Amygdala (tissue), 56 donors: Measurements from ENCODE around the gene KCNK18.
"Not testable (repeated sequence)": the region's sequence is repeated elsewhere in the genome, so short reads cannot be mapped to it uniquely, and the experiment has no call there.

Source experiments
- DNase-seq, 56 donors: peaks; one replicate each; lab custom pipeline; 2025; lab: John Stamatoyannopoulos, UW

Gene KCNK18

DNA sequence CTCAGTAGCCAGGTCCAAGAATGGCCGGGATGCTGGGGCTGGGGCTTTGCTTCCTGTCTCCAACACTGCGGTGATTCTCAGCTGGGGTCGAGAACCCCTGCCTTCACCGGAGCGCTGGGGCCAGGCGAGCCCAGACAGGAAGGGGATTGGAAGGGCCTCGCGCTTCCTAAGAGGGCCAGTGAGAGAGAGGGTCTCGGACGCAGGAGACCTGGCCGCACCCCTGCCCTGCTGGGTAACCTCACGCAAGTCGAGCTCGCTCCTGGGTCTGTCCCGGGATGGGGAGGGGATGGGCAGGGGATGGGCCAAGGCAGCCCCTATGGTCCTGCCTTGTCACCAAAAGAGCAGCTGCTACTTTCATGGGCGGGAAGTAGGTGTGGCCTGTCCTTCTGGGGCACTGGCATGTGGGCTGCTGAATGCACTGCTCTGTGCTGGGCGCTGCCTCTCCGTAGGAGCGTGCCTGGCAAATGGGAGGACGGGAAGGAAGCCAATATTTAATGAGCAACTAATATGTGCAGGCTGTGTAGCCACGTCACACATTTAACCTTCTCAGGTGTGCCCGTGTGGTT lies 20.0 kb downstream of the KCNK18 start:
- DNase-seq = no peak

DNA sequence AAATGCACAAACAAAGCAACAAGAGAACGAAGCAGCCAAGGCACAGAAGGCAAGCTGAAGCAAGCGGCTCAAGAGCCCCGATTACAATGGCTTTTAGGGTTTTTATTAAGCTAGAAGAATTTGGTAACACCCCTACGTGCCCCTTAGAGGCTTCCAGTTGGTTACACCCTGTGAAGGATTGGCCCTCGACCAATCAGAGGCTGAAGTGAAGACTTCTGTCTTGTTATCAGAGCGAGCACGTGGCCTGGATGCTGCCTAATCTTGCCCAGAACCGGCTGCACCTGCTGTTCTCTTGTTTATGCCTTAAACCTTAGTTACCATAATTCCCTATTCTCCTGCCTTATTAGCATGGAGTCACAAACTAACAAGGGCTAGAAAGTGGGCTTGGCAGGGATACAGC lies 21.4 kb downstream of the KCNK18 start:
- DNase-seq = no peak

DNA sequence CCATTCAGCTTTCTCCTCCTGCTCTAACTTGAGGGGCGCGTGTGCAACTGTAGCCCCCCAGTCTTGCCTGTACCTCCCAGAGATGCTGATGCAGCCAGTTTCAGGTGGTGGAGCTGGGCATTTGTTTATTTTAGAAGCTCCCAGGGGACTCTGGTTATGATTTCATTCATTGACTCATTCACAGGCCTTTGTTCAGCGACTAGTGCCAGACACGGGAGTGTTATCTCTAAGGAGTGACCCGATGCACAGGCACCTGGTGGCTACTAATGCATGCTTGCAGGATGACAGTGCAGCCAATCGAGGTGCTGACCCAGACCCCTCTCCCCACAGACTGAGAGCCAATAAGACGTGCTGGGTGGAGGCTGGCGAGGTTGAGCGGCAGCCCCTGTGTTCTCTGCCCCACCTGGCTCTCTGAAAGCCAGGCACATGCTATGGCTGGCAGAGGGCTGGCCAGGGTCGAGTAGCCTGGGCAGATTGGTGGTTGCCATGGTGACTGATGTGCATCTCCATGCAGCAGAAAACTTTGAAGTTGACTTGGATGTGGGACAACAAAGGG lies 23.9 kb downstream of the KCNK18 start:
- no peak for DNase-seq

DNA sequence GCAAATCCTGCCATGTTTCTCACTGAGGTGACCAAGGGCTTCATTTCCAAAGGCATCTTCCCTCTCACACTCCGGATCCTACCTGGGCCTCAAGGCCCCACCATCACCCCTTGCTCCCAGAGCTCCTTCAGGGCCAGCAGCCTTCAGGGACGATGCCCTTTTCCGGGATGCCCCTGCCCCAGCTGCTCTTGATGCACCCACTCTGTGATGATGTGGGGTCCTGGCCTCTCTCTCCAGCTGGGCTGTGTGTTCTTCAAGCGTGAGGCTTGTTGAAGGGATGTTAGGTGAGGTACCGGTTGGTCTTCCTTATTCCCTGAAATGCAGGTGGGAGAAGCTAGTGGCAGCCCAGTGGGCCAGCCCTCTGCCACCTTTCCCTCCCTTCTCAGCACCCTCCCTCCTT lies 25.3 kb downstream of the KCNK18 start:
- no peak for DNase-seq

DNA sequence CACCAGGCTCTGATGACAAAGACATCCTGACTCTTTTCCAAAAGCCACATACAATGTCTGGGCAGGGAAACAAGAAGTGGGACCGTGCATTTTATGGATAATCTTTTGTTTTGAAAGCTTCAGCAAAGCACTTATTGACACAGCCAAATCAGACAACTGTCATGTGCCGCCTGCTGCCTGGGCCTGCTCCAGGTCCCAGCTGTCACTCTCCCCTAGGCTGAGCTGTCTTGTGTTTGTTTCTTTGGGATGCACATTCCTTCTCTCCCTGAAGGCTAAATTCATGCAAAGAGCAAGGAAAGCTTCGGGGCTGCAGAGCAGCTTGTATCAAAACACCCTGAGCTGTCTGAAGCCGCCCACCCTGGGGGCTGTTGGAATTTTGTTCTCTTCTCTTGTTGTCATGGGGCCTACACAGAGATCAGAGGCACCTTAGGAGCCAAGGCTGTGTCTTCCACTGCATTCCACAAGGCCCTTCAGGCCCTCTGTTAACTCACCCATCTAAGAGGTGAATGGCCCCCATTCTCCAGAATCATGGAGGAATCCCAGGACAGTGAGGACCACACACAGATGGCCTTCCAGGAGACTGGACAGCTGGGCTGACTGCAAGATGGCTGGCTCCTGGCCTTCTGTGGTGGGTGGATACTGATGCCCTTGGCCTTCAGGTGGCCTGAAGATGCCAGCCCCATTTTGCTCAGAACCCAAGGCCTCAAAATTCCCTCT lies 25.8 kb downstream of the KCNK18 start:
- peak in 3 of 56 donors; percentile 3 to 7 (median 5) for DNase-seq

DNA sequence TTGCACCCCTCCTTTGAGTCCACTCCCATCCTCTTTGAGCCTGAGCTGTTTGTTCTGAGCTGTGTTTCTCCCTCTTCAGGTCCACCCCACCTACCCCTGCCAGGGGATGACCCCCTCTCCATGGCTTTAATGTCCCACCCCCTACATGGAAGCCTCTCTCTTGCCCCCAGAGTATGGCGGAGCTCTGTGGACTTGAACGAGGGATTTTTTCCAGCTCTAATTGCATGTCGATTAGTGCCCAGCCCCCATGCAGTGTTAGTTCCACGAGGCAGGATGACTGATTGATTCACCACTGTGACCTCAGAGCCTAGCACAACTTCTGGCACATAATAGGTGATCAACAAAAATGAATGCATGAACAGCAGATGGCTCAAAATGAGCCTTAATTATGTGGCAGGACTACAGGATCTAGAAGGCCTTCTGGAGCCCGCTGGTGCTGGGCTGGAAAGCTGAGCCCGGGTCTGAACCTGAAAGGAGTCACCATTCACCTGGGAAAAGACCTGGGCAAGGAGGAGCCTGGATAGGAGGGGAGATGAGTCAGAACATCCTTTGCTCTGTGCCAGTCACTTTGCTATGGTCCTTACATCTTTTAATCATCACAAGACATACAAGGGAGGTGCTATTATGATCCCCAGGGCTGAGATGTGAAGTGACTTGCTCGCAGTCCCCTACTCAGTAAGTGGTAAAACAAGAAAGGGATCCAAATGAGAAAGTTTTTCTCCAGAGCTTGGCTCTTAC lies 26.6 kb downstream of the KCNK18 start:
- no peak for DNase-seq

DNA sequence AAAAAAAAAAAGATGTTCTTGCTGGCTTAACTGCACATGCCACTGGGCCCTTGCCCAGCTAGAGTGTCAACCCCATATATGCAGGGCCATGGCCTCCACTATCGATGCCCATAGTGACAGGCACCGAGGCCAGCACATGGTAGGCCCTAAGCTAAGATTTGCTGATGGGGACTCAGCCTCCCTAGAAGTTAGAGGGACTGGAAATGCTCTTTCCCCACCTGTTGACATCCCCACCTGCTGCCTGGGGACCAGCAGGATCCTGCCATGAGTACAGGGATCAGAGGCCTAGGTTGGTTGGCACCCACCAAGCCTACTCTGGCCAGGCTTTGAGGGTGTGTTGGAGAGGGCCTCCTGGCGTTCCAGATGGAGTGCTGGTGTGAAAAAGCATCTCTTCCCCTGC lies 27.6 kb downstream of the KCNK18 start:
- no peak for DNase-seq

DNA sequence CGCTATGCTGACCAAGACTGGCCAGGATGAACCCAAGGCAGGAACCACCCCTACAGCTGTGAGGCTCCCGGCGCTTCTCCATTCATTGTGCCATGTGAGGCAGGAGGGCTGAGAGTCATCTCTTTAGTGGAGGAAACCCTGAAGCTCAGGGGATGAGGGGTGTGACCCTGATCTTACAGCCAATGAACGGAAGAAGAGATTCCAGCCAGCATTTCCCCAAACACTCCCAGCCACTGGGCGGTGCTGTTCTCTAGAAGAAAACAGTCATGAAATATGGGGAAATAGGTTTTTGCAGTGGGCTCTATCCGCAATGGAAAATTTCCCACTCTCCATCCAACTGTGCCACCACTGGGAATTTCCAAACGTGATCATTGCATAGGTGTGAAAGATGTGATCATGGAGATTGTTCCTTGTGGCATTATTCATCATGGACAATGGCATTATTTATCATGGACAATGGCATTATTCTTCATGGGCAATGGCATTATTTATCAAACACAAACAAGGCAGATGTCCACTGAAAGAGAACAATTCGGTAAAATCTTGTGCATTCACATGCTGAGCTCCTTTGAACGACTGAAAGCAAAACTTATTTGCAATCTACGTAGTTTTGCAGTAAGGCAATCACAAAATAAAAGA lies 29.6 kb downstream of the KCNK18 start:
- peak in 2 of 56 donors; percentile 1 to 6 for DNase-seq

DNA sequence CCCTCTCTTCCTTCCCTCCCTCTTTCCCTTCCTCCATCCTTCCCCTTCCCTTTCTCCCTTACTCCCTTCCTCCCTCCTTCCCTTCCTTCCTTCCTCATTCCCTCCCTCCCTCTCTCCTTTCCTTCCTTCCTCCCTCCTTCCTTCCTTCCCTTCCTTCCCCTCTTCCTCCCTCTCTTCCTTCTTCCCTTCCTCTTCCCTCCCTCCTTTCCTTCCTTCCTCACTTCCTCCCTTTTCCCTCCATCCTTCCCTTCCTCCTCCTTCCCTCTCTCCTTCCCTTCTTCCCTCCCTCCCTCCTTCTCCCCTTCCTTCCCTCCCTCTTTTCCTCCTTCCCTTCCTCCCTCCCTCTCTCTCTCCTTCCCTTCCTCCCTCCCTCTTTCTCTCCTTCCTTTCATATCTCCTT lies 30.9 kb downstream of the KCNK18 start:
- DNase-seq = no peak

DNA sequence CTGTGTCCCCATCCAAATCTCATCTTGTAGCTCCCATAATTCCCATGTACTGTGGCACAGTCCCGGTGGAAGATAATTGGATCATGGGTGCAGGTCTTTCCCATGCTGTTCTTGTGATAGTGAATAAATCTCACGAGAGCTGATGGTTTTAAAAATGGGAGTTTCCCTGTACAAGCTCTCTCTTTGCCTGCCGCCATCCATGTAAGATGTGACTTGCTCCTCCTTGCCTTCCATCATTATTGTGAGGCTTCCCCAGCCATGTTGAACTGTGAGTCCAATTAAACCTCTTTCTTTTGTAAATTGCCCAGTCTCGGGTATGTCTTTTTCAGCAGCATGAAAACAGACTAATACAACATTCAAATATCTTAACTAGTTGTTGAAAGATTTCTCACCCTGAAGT lies 32.8 kb downstream of the KCNK18 start:
- DNase-seq = not testable (repeated sequence)

DNA sequence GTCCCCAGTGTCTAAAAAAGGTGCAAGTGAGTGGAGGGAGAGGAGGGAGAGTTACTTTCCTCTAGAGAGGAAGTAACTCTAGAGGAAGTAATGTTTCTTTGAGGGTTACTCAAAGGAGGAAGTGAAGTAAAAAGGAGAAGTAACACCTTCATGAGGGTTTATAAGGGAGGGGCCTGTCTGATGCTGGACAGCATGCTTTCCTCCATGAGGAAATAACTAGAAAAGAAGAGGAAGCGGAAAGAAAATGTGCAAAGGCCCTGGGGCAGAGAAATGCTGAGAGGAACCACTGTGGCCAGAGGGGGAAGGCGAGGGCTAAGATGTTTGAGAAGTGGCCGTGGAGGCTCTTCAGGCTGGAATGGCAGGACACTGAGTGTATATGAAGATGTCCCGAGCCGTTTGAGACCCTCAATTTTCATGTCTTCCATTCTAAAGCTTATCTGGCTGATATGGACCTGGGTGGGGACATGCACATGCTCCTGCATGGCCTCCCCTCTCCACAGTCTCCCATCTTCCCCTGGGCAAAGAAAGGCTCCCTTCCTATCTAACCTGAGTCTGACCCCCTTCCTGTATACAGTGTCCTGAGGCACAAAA lies 40.2 kb downstream of the KCNK18 start:
- no peak for DNase-seq

DNA sequence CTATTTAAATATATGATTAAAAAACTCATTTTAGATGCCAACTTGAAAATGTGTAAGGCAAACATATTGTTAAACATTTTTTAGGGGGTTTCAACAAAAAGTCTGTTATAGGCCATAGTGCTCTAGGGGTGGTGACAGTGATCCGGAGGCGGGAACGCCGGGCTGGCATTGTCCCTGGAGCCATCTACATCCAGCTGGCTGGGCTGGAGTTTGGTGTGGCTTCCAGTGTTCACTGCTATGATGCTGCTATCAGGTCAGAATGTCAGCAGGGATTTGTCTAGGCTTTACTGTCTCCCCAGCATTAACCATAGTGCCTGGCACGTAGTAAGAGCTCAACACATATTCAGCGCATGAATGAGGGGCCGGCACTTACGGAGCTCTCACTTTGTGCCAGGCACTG lies 41.8 kb downstream of the KCNK18 start:
- no peak for DNase-seq

DNA sequence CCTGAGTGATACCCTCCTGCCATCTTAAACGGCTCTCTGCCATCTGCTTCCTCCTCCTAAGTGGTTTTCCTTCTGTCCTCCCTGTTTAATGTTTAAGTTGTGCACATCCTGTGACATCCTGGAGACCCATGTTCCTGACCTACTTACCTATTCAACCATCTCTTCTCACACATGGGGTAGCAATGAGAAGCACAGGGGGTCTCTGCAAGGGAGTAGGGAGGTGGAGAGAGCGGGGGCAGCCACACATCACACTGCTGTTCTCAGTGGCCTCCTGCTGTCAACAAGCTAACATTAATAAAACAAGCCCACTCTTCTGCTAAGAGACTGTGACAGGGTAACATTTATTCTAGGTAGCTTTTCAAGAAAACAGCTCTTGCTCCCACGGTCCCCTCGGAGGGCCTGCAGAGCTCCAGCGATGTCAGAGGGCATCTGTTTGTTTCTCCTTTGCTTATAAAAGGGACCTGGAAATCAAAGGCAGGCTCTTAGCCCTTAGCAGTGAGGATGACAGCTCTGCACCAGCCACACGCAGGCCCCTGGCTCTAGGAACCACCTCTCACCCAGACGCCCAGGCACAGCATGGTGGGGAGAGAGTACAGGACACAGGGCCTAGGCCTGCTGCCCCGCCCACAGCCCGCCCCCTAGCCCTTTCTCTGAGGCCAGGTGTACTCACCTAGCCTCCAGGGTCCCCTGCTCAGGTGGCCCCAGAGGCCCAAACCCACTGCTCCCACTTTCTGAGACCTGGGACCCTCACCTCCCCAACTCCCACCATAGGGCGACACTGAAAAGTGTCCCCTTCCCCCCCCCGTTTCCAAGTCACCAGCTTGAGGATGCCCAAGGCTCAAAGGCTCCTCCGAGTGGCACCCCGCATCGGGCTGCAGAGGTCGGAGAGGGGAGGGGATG lies 42.7 kb downstream of the KCNK18 start:
- DNase-seq = no peak

DNA sequence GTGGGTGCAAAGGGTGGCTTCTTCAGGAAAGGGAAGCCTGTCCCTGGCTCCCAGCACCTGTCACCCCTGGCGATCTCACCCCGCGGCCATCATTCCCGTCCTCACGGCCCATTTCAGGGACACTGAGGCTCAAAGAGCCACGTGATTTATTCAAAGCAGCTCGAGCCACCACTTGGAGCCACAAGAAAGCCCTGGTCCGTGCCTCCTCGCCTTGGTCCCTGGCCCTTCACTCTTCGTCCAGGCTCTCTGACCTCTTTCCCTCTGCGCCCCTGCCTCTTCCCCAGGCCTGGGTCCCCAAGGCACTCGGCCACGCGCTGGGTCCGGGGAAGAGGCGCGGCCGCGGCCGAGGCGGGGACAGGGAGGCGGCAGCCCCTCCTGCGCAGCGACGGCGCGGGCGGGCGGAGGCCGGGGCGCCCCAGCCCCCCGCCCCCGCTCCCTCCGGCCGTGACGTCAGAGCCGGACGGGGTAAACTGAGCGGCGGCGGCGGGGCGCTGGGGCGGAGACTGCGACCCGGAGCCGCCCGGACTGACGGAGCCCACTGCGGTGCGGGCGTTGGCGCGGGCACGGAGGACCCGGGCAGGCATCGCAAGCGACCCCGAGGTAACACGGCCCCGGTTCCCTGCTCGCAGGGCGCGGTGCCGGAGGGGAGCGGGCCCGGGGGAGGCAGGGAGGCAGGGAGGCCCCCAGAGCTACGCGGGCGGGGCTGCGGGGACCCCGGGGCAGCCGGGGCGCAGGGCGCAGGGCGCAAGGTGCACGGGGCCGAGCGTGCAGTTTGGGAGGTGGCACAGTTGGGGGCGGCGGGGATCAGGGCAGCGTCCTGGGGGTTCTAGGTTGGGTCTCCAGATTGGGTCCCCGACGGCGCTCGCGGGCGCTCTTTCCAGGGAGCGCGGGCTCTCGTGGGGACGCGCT lies 43.6 kb downstream of the KCNK18 start, which contains the start of gene SLC18A2:
Gene SLC18A2 (plus strand): TSS at position 494 of the 909 bp plus-strand sequence. CDS start 580 bp downstream, outside the sequence.
- no peak for DNase-seq

DNA sequence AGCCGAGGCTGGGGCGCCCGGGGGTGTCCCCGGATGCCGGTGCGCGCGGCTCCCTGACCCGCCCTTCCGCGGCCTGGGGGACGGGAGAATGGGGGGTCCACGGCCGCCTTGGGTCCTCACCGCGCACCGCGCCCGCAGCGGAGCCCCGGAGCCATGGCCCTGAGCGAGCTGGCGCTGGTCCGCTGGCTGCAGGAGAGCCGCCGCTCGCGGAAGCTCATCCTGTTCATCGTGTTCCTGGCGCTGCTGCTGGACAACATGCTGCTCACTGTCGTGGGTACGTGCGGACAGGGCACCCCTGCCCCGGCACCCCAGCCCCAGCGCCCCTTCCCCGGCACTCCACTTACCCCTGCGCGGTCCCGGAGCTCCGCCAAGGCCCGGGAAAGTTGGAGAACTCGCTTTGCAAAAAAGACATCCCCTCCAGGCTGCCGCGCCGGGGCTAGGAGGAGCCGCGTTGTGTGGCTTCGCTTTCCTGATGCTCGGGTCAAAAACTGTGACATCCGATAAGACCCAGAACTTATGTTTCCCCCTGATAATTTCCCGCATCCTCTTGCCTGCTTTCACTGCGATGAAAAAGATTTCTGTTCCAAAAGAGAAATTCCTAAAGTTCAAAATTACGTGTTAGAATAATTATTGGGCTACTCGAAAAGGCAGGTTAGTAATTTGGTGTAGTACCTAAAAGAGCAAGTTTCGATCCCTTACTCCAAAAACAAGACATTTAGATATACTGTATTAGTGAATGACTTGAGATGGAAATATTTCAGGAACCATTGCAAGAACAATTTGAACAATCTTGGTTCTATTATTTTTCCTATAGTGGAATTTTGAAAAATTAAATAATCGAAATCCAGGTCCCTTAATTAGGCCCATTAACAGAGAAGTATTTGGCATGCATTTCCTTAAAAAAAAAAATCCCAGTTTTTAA lies 44.5 kb downstream of the KCNK18 start:
- no peak for DNase-seq

DNA sequence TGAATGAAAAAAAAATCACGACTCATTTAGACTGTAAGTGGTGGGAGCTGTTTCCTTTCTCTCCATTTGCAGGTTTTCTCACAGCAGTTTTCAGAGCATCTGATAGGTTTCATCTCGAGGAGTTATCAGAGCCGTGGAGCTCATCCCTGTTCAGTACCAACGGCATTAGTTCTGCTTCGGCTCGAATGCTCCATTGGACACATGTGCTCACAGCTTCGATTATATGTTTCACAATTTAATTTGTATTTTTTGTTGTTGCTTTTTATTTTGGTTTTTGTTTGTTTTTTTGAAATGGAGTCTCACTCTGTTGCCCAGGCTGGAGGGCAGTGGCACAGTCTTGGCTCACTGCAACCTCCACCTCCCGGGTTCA lies 45.2 kb downstream of the KCNK18 start:
- no peak for DNase-seq

DNA sequence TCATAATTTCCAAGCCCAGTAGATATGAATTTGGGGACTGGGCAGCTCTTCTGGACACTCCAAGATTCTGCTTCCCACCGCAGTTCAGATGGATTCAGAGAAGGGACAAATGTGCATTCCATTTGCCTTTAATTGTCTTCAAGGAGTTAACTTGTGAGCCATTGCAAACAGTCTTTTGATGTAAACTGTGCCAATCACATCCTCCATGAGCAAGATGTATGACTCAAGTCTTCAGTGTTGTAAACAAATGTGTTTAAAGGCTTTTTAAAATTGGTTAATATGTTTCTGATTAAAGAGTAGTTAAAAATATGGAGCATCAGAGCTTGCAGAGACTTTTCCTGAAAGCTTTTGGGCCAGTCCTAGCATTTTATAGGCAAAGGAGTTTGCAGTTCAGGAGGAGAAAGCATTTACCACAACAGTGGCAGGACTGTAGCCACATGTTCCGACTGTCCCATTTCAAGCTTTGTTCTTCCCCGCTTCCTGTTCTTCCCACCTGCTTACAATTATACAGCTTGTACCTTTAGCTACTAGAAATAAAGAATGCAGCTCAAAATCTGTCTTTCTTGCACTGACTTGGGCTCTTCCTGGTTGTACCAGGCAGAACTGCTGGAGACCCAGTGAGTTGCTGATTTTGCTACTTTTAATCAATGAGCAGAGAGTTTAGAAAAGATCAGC lies 49.8 kb downstream of the KCNK18 start:
- no peak for DNase-seq
